Kidney epithelial cell (primary cell): ENCODE results near the gene HYAL3. TPM values are rescaled to one million over a fixed set of nuclear protein-coding genes. Genes with fewer than 3 reads are reported as not detected.

Experiments
- DNase-seq: peaks from one replicate; pipeline ENCODE4 v3.0.0-alpha.2; 2010; ENCODE audit warnings: low read depth
- H3K27me3 ChIP-seq: 2 replicates; pipeline ENCODE4 v1.6.0; 2011; ENCODE audit warnings: low read length; ENCODE audit not compliant: control insufficient read depth, insufficient read depth
- H3K36me3 ChIP-seq: 2 replicates; pipeline ENCODE4 v1.5.1; 2011; ENCODE audit warnings: low read length; ENCODE audit not compliant: control insufficient read depth, insufficient read depth
- H3K4me3 ChIP-seq: 2 replicates; pipeline ENCODE4 v1.5.1; 2011; ENCODE audit warnings: low read depth, mild to moderate bottlenecking, control low read depth, low read length
- total RNA-seq: library from RNA; depleted of rRNA; stranded (reverse); fragments of >200 nt; gene quantifications from 2 replicates; pipeline ENCODE4 v1.2.3, GENCODE V29; 2015
- TF ChIP-seq, protein P1 (sequence below): IDR thresholded peaks from 2 replicates; pipeline ENCODE4 v1.5.1; 2011; ENCODE audit warnings: mild to moderate bottlenecking, moderate library complexity, low read length, control low read depth, inconsistent platforms; ENCODE audit not compliant: insufficient read depth, poor library complexity, severe bottlenecking

Gene HYAL3
- total RNA-seq, 1 donor from 2014 or later = 7.6 TPM

- TF ChIP-seq, protein P1, sequence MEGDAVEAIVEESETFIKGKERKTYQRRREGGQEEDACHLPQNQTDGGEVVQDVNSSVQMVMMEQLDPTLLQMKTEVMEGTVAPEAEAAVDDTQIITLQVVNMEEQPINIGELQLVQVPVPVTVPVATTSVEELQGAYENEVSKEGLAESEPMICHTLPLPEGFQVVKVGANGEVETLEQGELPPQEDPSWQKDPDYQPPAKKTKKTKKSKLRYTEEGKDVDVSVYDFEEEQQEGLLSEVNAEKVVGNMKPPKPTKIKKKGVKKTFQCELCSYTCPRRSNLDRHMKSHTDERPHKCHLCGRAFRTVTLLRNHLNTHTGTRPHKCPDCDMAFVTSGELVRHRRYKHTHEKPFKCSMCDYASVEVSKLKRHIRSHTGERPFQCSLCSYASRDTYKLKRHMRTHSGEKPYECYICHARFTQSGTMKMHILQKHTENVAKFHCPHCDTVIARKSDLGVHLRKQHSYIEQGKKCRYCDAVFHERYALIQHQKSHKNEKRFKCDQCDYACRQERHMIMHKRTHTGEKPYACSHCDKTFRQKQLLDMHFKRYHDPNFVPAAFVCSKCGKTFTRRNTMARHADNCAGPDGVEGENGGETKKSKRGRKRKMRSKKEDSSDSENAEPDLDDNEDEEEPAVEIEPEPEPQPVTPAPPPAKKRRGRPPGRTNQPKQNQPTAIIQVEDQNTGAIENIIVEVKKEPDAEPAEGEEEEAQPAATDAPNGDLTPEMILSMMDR = no peak
- Histone ChIP-seq H3K4me3 (no peak overlapping the region), H3K27me3 (peaks cover 30% of the 10 kb centered on the region), H3K36me3 (no peaks in the 10 kb centered on the region)
- DNase-seq = no peak
These were observed 27.8 kb downstream of the HYAL3 start for GRCh38 chr3:50271314-50271936.

- H3K36me3 ChIP-seq = no peaks in the 10 kb centered on the region
- H3K4me3 ChIP-seq = no peak overlapping the region
- H3K27me3 ChIP-seq = peaks cover 22% of the 10 kb centered on the region
- TF ChIP-seq, protein P1 = no peak
- DNase-seq = no peak
These were observed 28.6 kb downstream of the HYAL3 start for GRCh38 chr3:50270422-50271224.

DNA sequence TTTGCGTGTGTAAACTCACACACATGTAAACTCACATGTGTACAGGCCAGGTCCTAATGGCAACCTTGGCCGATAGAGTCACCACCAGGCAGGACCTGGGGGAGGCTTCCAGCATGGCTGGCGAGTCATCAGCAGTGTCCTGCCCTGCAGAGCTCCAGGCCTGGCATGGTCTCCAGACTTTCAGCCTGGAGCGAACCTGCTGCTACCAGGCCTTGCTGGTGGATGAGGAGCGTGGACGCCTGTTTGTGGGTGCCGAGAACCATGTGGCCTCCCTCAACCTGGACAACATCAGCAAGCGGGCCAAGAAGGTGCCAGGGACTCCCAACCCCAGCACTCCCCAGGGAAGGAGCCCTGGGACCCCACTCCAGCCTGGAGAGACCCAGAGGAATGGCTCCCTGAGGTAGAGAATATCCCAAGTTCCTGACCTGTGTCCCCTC is 29.2 kb downstream of the HYAL3 start:
- DNase-seq = no peak
- TF ChIP-seq, protein P1 = no peak
- Histone ChIP-seq H3K4me3 (no peak overlapping the region), H3K36me3 (no peaks in the 10 kb centered on the region), H3K27me3 (peaks cover 16% of the 10 kb centered on the region)

- DNase-seq = no peak
- TF ChIP-seq, protein P1 = no peak
- H3K4me3 ChIP-seq = peak overlapping the region; percentile 15
- peaks cover 11% of the 10 kb centered on the region for H3K27me3 ChIP-seq
- H3K36me3 ChIP-seq = no peaks in the 10 kb centered on the region
These were observed 29.7 kb downstream of the HYAL3 start for GRCh38 chr3:50269460-50269859.

- Histone ChIP-seq H3K27me3 (peaks cover 9% of the 10 kb centered on the region), H3K4me3 (peak within 1 kb of the TSS; percentile 15), H3K36me3 (no peaks in the 10 kb centered on the region)
- TF ChIP-seq, protein P1 = no peak
- peak; percentile 41 for DNase-seq
These were observed 30.3 kb downstream of the HYAL3 start, which contains the start of gene SEMA3B for GRCh38 chr3:50268703-50269451. Gene SEMA3B, plus strand, starts transcription at chr3:50269147. Its CDS starts 94 bp downstream, at chr3:50269241.
